ENCODE data around the gene KIAA0825.
A peak's percentile ranks its signal among the peaks of the same experiment; 100 is the strongest.

Gene KIAA0825

DNA sequence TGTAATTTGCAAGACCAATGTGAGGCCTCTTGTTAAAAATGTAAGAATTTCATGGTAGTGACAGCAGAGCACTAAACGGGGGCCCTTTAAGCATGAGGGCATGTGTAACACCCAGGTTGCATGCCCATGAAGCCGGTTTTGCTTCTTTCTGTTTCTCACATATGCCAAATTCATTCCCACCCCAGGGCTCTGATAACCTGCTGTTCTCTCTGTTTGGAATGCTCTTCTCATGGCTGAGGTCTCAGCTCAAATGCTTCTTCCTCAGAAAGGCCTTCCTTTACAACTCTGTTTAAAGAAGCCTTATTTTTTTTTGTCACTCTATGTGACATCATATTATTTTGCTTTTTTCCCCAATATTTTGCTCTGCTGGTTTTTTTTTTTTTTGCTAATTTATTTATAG lies 369.0 kb downstream of the KIAA0825 start:
- ChIA-PET CTCF (no interaction called here), POLR2A (ENCODE audit: low non-redundant PET) (no interaction called here)
- no peak for DNase-seq (ENCODE audit: low spot score)
- TF ChIP-seq, protein P1, sequence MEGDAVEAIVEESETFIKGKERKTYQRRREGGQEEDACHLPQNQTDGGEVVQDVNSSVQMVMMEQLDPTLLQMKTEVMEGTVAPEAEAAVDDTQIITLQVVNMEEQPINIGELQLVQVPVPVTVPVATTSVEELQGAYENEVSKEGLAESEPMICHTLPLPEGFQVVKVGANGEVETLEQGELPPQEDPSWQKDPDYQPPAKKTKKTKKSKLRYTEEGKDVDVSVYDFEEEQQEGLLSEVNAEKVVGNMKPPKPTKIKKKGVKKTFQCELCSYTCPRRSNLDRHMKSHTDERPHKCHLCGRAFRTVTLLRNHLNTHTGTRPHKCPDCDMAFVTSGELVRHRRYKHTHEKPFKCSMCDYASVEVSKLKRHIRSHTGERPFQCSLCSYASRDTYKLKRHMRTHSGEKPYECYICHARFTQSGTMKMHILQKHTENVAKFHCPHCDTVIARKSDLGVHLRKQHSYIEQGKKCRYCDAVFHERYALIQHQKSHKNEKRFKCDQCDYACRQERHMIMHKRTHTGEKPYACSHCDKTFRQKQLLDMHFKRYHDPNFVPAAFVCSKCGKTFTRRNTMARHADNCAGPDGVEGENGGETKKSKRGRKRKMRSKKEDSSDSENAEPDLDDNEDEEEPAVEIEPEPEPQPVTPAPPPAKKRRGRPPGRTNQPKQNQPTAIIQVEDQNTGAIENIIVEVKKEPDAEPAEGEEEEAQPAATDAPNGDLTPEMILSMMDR (conservative IDR thresholded peaks at IDR 0.05; ENCODE audit: low read depth): no peak
- no peak overlapping the region for H3K27ac ChIP-seq

DNA sequence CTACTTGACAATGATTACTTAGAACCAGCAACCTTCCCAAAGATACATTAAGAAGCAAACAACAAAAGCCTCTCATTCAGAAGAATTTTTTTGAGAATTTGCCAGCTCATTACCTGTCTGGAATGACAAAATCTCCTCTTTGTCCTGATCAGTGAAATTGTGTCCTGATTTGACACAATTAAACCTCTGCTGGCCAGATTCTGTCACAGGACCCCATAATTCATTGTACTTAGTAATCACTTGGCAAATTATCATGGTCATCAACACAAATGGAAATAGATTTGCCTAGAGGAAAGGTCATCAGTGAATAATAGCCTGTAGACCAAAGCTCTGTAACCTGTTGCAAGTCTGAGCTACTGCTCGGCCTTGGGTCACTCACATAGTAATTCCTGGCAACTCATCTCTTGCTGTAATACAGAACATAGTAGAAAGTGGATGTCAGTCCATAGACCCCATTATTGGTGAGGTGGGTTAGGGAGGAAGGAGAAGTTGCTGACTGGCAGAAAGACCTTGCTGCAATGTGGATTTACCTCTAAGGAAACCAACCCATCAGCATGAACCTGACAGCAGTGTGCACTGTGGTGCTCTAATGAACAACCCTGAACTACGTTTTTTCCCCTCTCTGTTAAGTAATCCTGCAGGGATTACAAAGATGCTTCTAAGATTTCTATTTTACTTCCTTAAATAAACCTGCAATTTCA lies 370.1 kb downstream of the KIAA0825 start:
- ChIA-PET CTCF (interaction anchor here (0.8 kb wide), 1 partner anchor 490 kb away, joined by 3 read pairs; no protein-coding TSS in a partner anchor), POLR2A (ENCODE audit: low non-redundant PET) (no interaction called here)
- TF ChIP-seq, protein P1 (conservative IDR thresholded peaks at IDR 0.05; ENCODE audit: low read depth): no peak
- no peak for DNase-seq (ENCODE audit: low spot score)
- no peak overlapping the region for H3K27ac ChIP-seq

DNA sequence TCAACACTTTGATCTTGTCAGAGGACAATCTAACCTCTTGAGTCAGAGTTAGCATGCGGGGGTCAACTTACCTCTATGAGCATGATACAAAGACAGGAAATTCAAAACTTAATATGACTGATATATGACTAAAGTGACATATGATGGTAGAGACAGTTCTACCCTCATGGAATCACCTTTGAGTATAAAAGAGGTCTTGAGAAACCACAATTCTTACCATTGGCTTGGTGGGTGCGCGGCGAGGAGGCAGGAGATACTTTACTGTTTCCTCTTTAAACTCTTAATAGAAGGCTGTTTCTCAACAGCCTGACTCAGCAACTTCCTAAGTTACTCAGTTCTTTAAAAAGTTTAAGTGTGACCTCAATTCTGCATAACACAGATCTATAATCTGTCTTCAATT lies 372.8 kb downstream of the KIAA0825 start:
- ChIA-PET POLR2A (ENCODE audit: low non-redundant PET) (no interaction called here), CTCF (no interaction called here)
- DNase-seq (ENCODE audit: low spot score): no peak
- TF ChIP-seq, protein P1 (conservative IDR thresholded peaks at IDR 0.05; ENCODE audit: low read depth): no peak
- no peak overlapping the region for H3K27ac ChIP-seq

DNA sequence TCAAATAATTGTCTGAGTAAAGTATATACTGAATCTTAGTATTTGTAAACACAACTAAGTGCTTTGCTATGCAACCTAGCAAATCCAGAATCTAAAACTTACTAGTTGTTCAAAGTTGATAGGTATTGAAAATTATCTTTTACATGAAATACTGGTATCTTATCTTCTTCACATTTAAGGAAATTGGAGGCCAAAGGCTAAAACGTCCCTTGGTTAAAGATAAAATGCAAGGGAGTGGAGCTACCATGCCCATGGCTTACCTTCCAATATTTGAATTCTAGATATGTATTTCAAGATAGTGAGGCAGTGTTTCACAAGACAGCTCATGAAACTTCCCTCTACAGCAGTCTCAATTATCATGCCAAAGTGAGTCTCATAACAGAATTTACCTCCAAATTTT lies 373.5 kb downstream of the KIAA0825 start:
- DNase-seq (ENCODE audit: low spot score): no peak
- H3K27ac ChIP-seq: no peak overlapping the region
- POLR2A ChIA-PET (ENCODE audit: low non-redundant PET): no interaction called here
- CTCF ChIA-PET: no interaction called here
- TF ChIP-seq, protein P1 (conservative IDR thresholded peaks at IDR 0.05; ENCODE audit: low read depth): no peak

DNA sequence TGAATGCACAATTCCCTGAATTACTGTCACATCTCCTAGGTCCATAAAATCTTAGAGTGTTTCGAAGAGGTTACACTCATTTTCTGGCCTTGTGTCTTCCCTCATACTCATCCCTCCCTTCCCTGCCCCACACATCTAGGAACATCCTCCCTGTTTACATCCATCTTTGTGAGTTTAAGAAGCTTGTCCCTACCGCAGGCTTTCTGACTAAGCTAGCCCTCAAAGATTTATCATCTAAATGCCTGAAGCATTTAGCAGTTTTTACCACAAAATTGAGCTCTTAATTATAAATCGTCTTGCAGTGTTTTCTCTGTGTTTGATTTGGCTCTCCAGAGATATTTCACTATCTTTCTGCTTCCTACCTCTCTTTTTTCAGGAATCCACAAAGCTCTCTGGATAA lies 374.8 kb downstream of the KIAA0825 start:
- ChIA-PET POLR2A (ENCODE audit: low non-redundant PET) (no interaction called here), CTCF (no interaction called here)
- no peak overlapping the region for H3K27ac ChIP-seq
- TF ChIP-seq, protein P1 (conservative IDR thresholded peaks at IDR 0.05; ENCODE audit: low read depth): no peak
- DNase-seq (ENCODE audit: low spot score): no peak

DNA sequence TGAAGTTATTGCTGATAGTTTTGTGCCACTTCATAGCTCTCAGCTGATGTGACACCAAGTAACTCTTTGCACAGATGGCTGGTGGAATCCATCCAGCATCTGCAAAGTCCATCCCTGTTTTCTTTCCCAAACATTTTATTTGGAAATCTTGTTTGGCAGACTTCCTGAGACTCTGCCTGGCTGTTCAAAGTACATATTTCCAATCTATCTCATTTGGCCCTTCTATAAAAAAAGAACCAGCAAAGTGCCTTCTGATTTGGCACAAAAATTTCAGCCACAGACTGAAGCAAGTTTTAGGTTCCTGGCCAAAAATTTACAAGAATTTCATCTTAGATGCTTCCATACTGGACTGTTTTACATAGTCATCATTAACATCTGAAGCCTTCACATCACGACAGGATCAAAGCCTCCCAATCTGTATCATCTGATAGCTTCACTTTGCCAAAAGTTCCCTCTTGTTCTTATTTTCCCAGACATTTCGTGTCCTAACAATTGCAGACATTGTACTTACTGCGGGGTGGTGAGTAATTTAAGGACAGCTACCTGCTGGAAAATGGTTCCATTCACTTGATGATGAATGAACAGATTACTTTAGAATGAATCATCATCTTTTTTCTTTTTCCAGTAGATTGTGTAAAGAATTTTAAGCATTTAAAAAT lies 377.3 kb downstream of the KIAA0825 start:
- ChIA-PET CTCF (no interaction called here), POLR2A (ENCODE audit: low non-redundant PET) (no interaction called here)
- no peak overlapping the region for H3K27ac ChIP-seq
- peak; percentile 75 for DNase-seq (ENCODE audit: low spot score)
- TF ChIP-seq, protein P1 (conservative IDR thresholded peaks at IDR 0.05; ENCODE audit: low read depth): no peak

All from RWPE1 (cell line).